Type B pancreatic cell (in vitro differentiated cells): ENCODE data around the gene GANAB. TPM values are rescaled to one million over a fixed set of nuclear protein-coding genes. Genes with fewer than 3 reads are reported as not detected.
A peak's percentile ranks its signal among the peaks of the same experiment; 100 is the strongest.
"Not testable (repeated sequence)": the region's sequence is repeated elsewhere in the genome, so short reads cannot be mapped to it uniquely, and the experiment has no call there.

Experiments used
- DNase-seq: peaks from one replicate; pipeline ENCODE4 v3.0.0; 2021; ENCODE audit warnings: mixed read lengths; ENCODE audit not compliant: unreplicated experiment; ENCODE audit errors: extremely low spot score
- H3K27ac Mint-ChIP-seq: 2 replicates; pipeline ENCODE4 v1.8.0; 2021; ENCODE audit warnings: mild to moderate bottlenecking, mixed read lengths
- H3K27me3 Mint-ChIP-seq: 2 replicates; pipeline ENCODE4 v1.8.0; 2021; ENCODE audit warnings: mixed read lengths
- H3K36me3 Mint-ChIP-seq: 2 replicates; pipeline ENCODE4 v1.8.0; 2021; ENCODE audit warnings: mixed read lengths
- H3K4me1 Mint-ChIP-seq: one replicate; pipeline ENCODE4 v1.8.0; 2021; ENCODE audit warnings: mixed read lengths; ENCODE audit not compliant: unreplicated experiment
- H3K4me3 Mint-ChIP-seq: 2 replicates; pipeline ENCODE4 v1.8.0; 2021; ENCODE audit warnings: mild to moderate bottlenecking, mixed read lengths
- H3K9me3 Mint-ChIP-seq: 2 replicates; pipeline ENCODE4 v1.8.0; 2021; ENCODE audit warnings: mixed read lengths
- CTCF ChIP-seq: fragments of 200-600 bp; sonication (generic); conservative IDR thresholded peaks from 2 replicates; pipeline ENCODE4 v1.5.0; 2021; ENCODE audit warnings: antibody characterized with exemption, mild to moderate bottlenecking
- long read RNA-seq: library from polyadenylated mRNA; unstranded; transcript quantifications from one replicate; pipeline ENCODE4 v2.0.0, GENCODE V29; 2020
- total RNA-seq: library from RNA; stranded (reverse); gene quantifications from 2 replicates; pipeline ENCODE4 v1.2.1, GENCODE V29; 2021; ENCODE audit warnings: low replicate concordance

The GANAB gene
- 278 and 372 TPM in 2 replicates for total RNA-seq
- long read RNA-seq, partial matches to known transcripts = 4 of 11 reads
- long read RNA-seq, other reads (novel, unspliced or antisense) = 5 of 11 reads

GRCh38 chr11:62645946-62646824, at the start of gene GANAB:
Gene GANAB (minus strand): TSS chr11:62646613. CDS start chr11:62646599, 14 bp downstream.
- Mint-ChIP-seq H3K27me3 (no peaks in the 10 kb centered on the region), H3K36me3 (no peaks in the 10 kb centered on the region), H3K9me3 (no peaks in the 10 kb centered on the region), H3K4me1 (peaks cover 6% of the 10 kb centered on the region), H3K27ac (peak within 1 kb of the TSS; percentile 93), H3K4me3 (peak within 1 kb of the TSS; percentile 99)
- TF ChIP-seq CTCF = no peak
- peak; percentile 99 for DNase-seq

- no peak overlapping the region for H3K4me3 Mint-ChIP-seq
- no peak overlapping the region for H3K27ac Mint-ChIP-seq
- H3K9me3 Mint-ChIP-seq = no peaks in the 10 kb centered on the region
- H3K36me3 Mint-ChIP-seq = peaks cover 26% of the 10 kb centered on the region
- peaks cover 9% of the 10 kb centered on the region for H3K4me1 Mint-ChIP-seq
- H3K27me3 Mint-ChIP-seq = no peaks in the 10 kb centered on the region
- TF ChIP-seq CTCF = peak; percentile 88
- DNase-seq = no peak
These were observed 48.2 kb upstream of the GANAB start for GRCh38 chr11:62694455-62695167.

GRCh38 chr11:62693624-62694023, 47.2 kb upstream of the GANAB start:
- not testable (repeated sequence) for H3K27me3 Mint-ChIP-seq, H3K9me3 Mint-ChIP-seq, H3K27ac Mint-ChIP-seq, H3K4me3 Mint-ChIP-seq, DNase-seq
- peaks cover 24% of the 10 kb centered on the region for H3K36me3 Mint-ChIP-seq
- peaks cover 11% of the 10 kb centered on the region for H3K4me1 Mint-ChIP-seq

- no peak for DNase-seq
- H3K4me3 Mint-ChIP-seq = peak within 1 kb of the TSS; percentile 58
These were observed 43.2 kb upstream of the GANAB start, which contains the start of gene LRRN4CL for GRCh38 chr11:62689421-62690183. Gene LRRN4CL (minus strand): TSS chr11:62689530. CDS start chr11:62688508, 1,022 bp downstream.

GRCh38 chr11:62688491-62688890, 42.1 kb upstream of the GANAB start:
- no peaks in the 10 kb centered on the region for H3K9me3 Mint-ChIP-seq
- DNase-seq = no peak
- no peaks in the 10 kb centered on the region for H3K27me3 Mint-ChIP-seq
- no peak overlapping the region for H3K27ac Mint-ChIP-seq
- TF ChIP-seq CTCF = no peak
- no peak overlapping the region for H3K4me3 Mint-ChIP-seq
- H3K4me1 Mint-ChIP-seq = peaks cover 9% of the 10 kb centered on the region
- peaks cover 13% of the 10 kb centered on the region for H3K36me3 Mint-ChIP-seq

More at GRCh38 chr11:62689421-62690183, 43.2 kb upstream of the GANAB start, which contains the start of gene LRRN4CL:
- H3K27me3 Mint-ChIP-seq = no peaks in the 10 kb centered on the region
- H3K4me1 Mint-ChIP-seq = peaks cover 10% of the 10 kb centered on the region
- H3K27ac Mint-ChIP-seq = peak within 1 kb of the TSS; percentile 29
- TF ChIP-seq CTCF = no peak
- no peaks in the 10 kb centered on the region for H3K9me3 Mint-ChIP-seq
- peaks cover 15% of the 10 kb centered on the region for H3K36me3 Mint-ChIP-seq
